ENCODE measurements around the gene POLR3A. TPM values are rescaled to one million over a fixed set of nuclear protein-coding genes. Genes with fewer than 3 reads are reported as not detected.

Gene POLR3A
- total RNA-seq, 2 experiments from 2014 or later: 16.2 to 17.5 TPM

DNA sequence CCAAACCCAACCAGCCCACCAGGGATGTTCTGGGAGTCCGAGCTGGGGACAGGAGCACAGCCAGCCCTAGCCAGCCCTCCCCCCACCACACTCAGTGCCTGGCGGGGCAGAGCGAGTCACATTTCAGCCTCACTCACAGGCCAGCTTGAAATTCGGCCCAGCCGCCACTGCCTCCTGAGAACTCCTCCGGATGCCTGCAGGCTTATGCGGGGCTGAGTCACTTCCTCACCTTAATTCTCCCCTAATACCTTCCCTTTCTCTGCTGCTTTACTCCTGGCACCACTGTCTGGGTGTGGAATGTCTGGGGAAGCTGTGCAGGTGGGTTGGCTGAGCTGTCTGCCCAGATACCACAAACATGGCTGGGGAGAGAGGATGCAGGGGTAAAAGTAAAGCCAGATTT is 80.1 kb downstream of the POLR3A start:
- peaks cover 5% of the 10 kb centered on the region for H3K36me3 Mint-ChIP-seq (ENCODE audit: low read depth)
- peaks cover 14% of the 10 kb centered on the region for H3K9me3 Mint-ChIP-seq
- intact Hi-C loops (cut with micrococcal nuclease): no loop called here
- ATAC-seq: no peak
- H3K27ac Mint-ChIP-seq: no peak overlapping the region
- DNase-seq: no peak
- POLR2A ChIA-PET: no interaction called here
- no peak overlapping the region for H3K4me3 Mint-ChIP-seq
- CTCF ChIA-PET: no interaction called here
- H3K4me1 Mint-ChIP-seq (ENCODE audit: low read depth): no peaks in the 10 kb centered on the region
- TF ChIP-seq, protein P1, sequence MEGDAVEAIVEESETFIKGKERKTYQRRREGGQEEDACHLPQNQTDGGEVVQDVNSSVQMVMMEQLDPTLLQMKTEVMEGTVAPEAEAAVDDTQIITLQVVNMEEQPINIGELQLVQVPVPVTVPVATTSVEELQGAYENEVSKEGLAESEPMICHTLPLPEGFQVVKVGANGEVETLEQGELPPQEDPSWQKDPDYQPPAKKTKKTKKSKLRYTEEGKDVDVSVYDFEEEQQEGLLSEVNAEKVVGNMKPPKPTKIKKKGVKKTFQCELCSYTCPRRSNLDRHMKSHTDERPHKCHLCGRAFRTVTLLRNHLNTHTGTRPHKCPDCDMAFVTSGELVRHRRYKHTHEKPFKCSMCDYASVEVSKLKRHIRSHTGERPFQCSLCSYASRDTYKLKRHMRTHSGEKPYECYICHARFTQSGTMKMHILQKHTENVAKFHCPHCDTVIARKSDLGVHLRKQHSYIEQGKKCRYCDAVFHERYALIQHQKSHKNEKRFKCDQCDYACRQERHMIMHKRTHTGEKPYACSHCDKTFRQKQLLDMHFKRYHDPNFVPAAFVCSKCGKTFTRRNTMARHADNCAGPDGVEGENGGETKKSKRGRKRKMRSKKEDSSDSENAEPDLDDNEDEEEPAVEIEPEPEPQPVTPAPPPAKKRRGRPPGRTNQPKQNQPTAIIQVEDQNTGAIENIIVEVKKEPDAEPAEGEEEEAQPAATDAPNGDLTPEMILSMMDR (IDR thresholded peaks at IDR 0.05): no peak
- H3K27me3 Mint-ChIP-seq: peaks cover 11% of the 10 kb centered on the region

DNA sequence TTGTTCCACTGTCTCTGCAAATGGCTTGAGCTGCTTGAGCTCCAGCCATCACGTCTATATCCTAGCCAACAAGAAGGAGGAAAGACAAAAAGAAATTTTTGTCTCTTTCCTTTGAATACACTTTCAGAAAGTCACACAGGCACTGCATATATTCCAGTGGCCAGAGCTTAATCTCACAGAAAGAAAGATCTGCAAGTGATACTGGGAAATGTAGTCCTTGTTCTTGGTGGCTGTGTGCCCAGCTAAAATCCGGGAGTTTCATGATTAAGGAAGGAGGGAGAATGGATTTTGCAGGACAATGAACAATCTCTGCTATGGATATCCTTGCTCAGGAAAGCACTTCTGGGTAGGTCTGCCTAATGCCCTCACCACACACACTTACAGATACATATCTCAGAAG is 83.2 kb downstream of the POLR3A start:
- DNase-seq (no peak), ATAC-seq (no peak)
- TF ChIP-seq, protein P1 (IDR thresholded peaks at IDR 0.05): no peak
- Mint-ChIP-seq H3K36me3 (ENCODE audit: low read depth) (peaks cover 5% of the 10 kb centered on the region), H3K27me3 (peaks cover 16% of the 10 kb centered on the region), H3K27ac (no peak overlapping the region), H3K9me3 (peaks cover 9% of the 10 kb centered on the region), H3K4me1 (ENCODE audit: low read depth) (peaks cover 3% of the 10 kb centered on the region), H3K4me3 (no peak overlapping the region)
- intact Hi-C loops (cut with micrococcal nuclease): no loop called here
- ChIA-PET POLR2A (no interaction called here), CTCF (no interaction called here)

DNA sequence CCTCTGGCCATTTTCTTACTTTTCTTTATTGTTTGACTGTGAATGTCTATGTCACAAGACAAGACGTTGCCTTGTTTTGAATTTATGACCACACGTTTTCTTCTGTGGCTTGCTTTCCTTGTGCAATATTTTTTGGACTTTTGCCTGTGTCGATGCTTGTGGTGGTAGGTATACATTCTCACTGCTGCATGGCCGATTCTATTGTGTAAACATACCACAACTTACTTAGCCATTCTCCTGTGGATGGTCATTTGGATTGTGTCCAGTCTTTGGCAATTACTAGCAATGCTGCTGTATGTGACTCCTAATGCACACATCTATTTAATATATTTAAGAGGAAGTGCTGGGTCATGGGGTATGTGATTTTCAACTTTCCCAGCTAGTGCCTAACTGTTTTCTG is 84.8 kb downstream of the POLR3A start:
- peaks cover 3% of the 10 kb centered on the region for H3K4me1 Mint-ChIP-seq (ENCODE audit: low read depth)
- H3K27ac Mint-ChIP-seq: no peak overlapping the region
- peaks cover 12% of the 10 kb centered on the region for H3K27me3 Mint-ChIP-seq
- DNase-seq: no peak
- intact Hi-C loops (cut with micrococcal nuclease): no loop called here
- POLR2A ChIA-PET: no interaction called here
- H3K36me3 Mint-ChIP-seq (ENCODE audit: low read depth): no peaks in the 10 kb centered on the region
- TF ChIP-seq, protein P1 (IDR thresholded peaks at IDR 0.05): no peak
- H3K9me3 Mint-ChIP-seq: no peaks in the 10 kb centered on the region
- CTCF ChIA-PET: no interaction called here
- no peak for ATAC-seq
- no peak overlapping the region for H3K4me3 Mint-ChIP-seq

DNA sequence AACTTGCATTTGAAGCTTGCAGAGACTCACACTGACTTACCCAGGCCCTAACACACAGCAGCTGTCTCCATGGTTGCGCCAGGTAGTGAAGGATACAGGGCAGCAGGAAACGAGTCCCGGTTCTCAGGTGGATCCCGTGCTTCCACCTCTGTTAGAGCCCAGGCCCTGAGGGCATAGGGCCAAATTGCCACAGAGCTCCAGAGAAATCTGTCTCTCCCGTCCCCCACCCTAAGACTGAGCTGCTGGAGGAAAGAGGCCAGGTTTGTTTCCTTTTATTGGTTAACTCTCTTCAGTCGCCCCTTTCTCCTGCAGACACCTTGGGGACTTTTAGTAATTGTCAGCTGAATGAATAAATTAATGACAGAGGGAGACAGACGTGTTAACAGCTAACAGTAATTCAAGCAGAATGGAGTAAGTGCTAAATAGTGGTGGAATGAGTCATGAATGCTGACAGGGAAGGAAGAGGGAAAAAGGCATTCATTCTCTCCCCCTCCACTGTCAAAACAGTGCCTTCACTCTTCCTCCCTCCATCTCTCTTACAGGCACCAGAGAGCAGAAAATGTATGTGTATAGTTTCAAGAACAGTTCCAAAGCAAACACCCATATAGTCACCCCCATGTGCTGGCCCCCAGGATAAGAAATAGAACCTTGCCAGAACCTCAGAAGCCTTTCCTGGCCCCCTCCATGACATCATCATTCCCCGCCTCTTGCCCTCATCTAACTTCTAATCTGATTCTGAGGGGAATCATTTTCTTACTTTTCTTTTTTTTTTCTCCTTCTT is 86.0 kb downstream of the POLR3A start:
- DNase-seq (no peak), ATAC-seq (peak; percentile 58)
- TF ChIP-seq, protein P1 (IDR thresholded peaks at IDR 0.05): no peak
- Mint-ChIP-seq H3K27ac (no peak overlapping the region), H3K4me3 (no peak overlapping the region), H3K36me3 (ENCODE audit: low read depth) (no peaks in the 10 kb centered on the region), H3K4me1 (ENCODE audit: low read depth) (peaks cover 3% of the 10 kb centered on the region), H3K27me3 (peaks cover 10% of the 10 kb centered on the region), H3K9me3 (no peaks in the 10 kb centered on the region)
- CTCF ChIA-PET: no interaction called here
- POLR2A ChIA-PET: no interaction called here
- intact Hi-C loops (cut with micrococcal nuclease): no loop called here

DNA sequence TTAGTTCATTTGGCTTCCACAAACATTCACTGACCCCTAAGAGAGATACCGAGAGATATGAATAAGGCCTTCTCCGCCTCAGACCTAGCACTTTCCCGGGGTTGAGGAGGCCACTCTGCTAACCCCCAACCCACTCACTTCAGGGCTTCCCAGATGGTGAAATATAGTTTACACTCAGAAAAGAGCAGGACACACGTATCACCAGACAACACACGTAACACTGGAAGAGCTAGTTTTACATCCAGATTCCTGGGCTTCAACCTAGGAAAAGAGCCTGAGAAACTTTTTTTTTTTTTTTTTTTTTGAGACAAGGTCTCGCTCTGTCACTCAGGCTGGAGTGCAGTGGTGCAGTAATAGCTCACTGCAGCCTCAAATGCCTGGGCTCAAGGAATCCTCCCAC is 87.5 kb downstream of the POLR3A start:
- H3K27ac Mint-ChIP-seq: no peak overlapping the region
- CTCF ChIA-PET: no interaction called here
- DNase-seq: no peak
- TF ChIP-seq, protein P1 (IDR thresholded peaks at IDR 0.05): no peak
- H3K4me1 Mint-ChIP-seq (ENCODE audit: low read depth): peaks cover 3% of the 10 kb centered on the region
- POLR2A ChIA-PET: no interaction called here
- intact Hi-C loops (cut with micrococcal nuclease): no loop called here
- ATAC-seq: no peak
- H3K9me3 Mint-ChIP-seq: no peaks in the 10 kb centered on the region
- no peaks in the 10 kb centered on the region for H3K36me3 Mint-ChIP-seq (ENCODE audit: low read depth)
- peaks cover 10% of the 10 kb centered on the region for H3K27me3 Mint-ChIP-seq
- H3K4me3 Mint-ChIP-seq: no peak overlapping the region
